Measurements from ENCODE around the gene CADM1.

- TF ChIP-seq POLR2A (IDR thresholded peaks at IDR 0.05; ENCODE audit: low read length) (no peak), GATA1 (IDR thresholded peaks at IDR 0.05; ENCODE audit: low read depth, low read length) (no peak)
Observed at GRCh38 chr11:115345361-115345760, 158.9 kb downstream of the CADM1 start.
